ENCODE measurements around the gene FAM3C.

The FAM3C gene

DNA sequence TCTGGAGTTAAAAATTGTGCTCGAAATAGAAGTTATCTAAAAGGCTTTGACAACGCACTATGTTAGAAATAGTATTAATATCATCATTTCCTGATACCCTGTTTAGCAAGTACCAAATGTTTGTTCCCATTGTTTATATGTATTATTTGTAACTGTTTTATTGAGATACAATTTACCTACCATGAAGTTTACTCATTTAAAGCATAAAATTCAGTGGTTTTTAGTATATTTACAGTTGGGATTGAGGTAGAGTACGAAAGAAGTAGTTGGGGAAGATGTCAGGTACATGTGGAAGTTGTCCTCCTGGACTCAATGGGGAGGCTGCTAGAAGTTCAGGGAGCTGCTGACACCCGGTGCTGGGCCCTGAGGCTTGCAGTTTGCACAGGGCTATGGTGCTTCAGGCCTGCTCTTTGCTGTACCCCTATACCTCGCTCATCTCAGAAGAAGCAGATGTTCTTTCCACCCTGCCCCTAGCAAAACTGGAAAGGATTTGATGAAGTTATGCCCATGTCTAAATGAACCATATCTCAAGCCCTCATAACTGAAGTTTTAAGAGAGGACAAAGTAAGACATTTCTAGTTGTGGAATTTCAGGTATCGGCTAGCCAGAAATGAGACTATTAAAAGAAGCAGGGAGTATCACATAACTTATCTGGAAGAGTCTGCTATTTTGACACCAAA lies 92.5 kb downstream of the FAM3C start:
- in situ Hi-C loops (cut with MboI; ENCODE audit: low sequenced_read_pairs) = no loop called here

DNA sequence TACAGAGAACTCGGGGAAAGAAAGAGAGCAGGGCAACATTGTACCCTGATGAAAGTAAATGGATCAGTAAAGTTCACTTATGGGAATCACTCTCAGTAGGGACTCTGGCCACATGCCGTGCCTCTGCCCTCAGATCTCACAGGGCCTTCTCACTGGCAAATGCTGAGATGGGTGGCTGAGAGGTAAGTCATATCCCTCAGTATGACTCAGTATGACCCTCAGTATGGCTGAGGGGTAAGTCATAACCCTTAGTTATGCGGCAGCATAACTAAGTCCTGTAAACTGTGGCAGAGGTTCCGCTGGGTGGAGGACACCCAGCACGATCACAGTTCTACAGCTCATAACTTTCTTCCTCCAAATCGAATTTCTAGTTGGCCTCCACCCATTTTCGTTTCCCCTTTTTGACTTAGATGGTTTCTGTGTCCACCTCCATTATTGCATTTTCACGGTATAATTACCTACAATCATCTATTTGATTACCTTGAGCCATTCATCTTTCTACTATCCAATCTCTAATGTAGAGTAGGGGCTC lies 93.8 kb downstream of the FAM3C start:
- in situ Hi-C loops (cut with MboI; ENCODE audit: low sequenced_read_pairs) = no loop called here

DNA sequence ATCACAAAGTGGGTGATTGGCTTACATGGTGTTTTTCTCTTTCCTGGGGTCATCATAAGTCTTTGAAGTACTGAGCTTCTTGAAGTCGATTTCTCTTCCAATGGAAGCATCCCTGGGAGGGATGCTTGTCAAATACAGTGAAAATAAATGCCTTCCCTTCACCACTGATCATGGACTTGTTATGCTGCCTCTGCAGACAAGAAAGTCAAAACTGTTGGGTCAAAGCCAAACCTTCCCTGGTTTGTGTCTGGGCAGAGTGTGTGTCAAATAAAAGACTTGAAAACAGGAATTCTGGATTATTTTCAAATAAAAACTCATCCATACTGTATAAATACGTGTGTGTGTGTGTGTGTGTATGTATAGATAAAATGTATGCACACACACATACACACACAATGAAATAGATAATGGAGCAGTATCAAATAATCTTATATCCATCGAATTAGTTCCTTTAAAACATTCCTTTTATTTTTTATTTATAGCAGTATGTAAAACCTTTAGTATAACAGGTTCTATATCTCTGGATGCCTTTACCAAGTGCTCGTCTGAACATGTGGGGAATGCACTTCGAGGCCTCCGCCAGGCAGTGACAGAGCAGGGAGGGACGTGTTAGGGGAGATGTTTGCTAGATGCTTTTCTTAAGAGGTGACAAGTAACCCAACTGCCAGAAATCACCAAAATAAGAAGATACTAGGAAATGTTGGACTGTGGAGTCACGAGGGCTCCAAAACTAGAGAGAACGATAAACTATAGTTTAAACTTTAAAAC lies 94.5 kb downstream of the FAM3C start:
- in situ Hi-C loops (cut with MboI; ENCODE audit: low sequenced_read_pairs) = no loop called here

DNA sequence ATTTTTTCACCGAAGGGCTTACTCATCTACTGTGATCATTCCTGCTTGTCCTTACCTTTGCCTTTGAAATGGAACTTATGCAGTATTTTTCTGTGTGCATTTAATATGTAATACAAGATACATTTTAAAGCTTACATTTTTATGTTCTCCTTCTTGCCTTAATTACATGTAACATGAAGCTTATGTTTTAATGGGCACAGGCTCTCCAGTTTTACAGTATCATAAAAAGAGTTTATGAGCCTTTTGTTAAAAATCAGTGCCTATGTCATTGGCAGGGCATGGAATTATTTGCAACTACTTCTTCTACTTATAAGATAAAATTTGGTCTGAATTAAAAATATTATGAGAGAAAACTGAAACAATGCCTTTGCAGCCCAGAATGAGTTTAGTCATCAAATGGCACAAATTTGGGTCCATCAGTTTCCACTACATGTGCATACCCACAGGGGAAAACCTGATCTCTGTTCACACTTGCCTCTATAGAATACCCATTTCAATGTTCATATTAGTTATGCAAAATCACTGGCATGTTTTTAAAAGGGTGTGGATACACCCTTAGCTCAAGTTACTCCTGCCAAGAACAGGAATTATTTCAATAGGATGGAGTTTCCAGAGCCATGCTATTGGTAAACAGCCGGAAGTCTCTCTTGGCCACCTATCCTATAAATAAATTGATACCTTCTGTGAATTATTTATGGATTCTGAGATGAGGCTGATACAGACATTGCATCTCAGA lies 95.3 kb downstream of the FAM3C start:
- in situ Hi-C loops (cut with MboI; ENCODE audit: low sequenced_read_pairs) = no loop called here
